GM21723 (cell line): ENCODE results near the gene DRC1.
A peak's percentile ranks its signal among the peaks of the same experiment; 100 is the strongest.

Experiments
- ATAC-seq: cut with Tn5 transposase; IDR thresholded peaks from one replicate; pipeline ENCODE4 v1.9.1; 2021; ENCODE audit warnings: mild to moderate bottlenecking, moderate library complexity; ENCODE audit not compliant: unreplicated experiment

DRC1 gene

GRCh38 chr2:26396734-26397298 lies 4.9 kb upstream of the DRC1 start:
- no peak for ATAC-seq

GRCh38 chr2:26399771-26400376 lies 1.8 kb upstream of the DRC1 start:
- no peak for ATAC-seq

GRCh38 chr2:26400723-26401122 lies 997 bp upstream of the DRC1 start:
- ATAC-seq, result no peak

DNA sequence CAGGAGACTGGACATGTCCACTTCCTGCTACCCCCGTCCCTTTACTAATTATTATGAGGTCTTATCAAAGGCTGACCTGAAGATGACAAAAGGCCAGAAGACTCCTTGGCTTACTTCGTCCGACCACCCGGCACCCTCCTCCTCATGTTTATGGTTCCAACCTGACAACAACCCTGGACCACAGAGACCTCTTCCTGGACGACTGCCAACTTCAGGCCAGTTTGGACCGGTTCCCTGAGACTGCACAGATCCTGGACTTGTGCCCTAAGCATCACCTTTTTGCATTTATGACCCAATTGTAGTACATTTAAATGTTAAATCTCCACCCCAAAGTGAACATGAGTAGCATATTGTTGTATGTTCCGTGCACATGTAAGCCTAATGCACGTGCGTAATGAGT lies 5.8 kb downstream of the DRC1 start:
- ATAC-seq, result no peak

DNA sequence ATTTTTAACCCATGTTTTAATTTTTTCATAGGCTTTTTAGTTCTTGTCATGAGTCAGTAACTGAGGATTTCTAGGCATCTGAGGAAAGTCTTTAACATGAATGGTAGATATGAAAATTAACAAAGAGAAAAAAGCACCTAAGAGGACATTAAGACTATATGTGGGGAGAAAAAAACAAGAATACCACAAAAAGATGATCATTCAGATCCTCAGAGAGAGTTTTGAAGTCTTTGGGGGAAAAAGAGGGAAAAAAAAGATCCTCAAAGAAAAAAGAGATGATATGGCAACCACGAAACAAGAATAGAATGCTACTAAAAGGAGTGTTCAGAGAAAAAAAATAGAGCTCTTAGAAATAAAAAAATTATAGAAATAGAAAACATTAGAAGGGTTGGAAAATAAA lies 8.1 kb downstream of the DRC1 start:
- ATAC-seq, result no peak

DNA sequence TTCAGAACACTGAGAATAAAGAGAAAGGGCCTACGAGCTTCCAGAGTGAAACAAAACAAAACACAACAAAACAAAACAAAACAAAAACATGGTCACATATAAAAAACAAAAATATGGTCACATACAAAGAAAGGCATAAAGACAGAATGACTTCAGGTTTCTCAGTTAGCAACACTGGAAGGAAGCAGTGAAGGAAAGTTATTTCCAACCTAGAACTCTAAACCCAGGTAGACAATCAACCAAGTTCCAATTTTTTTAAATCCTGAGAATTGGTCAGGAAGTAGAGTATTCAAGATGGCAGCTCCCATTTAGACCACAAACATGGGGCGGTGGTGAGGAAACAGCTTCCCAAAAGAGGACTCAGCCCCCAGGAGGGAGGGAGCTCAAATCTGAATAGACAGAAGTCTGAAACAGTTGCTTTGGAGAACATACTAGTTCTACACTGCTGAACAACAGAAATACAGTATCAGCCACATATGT lies 9.1 kb downstream of the DRC1 start:
- no peak for ATAC-seq

GRCh38 chr2:26411419-26411818 lies 9.7 kb downstream of the DRC1 start:
- ATAC-seq, result no peak

DNA sequence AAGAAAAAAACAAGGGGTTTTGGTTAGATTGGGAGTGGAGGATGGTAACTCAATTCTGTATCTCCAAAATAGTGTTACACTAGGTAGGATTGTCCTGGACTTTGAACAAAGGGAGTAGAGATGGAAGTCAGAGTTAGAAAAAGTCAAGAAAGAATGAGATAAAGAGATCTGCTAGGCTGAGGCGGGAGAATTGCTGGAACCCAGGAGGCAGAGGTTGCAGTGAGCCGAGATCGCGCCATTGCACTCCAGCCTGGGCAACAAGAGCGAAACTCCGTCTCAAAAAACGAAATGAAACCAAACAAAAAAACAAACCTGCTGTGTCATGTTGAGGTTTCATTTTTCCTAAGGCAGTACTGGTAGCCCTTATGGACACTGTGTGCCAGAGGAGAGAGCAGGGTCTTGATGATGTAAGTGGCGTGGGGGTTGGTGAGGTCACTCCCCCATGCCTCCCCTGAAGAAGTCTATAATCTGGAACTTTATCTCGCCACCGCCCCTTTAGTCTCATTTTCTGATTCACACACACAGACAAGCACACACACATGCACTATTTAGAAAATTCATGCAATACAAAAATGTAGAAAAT lies 10.5 kb downstream of the DRC1 start:
- peak; percentile 66 for ATAC-seq

DNA sequence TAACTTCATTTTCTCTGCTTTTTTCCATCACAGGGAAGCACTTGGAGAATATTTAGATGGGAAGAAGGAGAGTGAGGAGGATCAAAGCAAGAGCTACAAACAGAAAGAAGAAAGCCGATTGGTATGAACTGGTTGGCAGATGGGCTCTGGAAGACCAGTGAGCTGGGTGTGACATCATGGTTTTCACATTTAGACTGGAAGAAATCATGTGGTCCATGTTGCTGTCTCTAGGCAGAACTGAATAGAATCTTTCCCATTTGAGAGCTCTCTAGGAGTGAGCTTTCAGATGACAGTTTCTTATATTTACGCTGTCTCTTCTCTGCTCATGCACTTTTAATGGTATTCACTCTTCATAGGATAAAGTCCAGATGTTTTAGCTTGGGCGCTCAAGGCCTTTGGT lies 12.6 kb downstream of the DRC1 start:
- no peak for ATAC-seq

- ATAC-seq, result no peak
Measured at GRCh38 chr2:26421961-26422360, 20.2 kb downstream of the DRC1 start.

- ATAC-seq, result no peak
Measured at GRCh38 chr2:26422947-26423629, 21.4 kb downstream of the DRC1 start.

DNA sequence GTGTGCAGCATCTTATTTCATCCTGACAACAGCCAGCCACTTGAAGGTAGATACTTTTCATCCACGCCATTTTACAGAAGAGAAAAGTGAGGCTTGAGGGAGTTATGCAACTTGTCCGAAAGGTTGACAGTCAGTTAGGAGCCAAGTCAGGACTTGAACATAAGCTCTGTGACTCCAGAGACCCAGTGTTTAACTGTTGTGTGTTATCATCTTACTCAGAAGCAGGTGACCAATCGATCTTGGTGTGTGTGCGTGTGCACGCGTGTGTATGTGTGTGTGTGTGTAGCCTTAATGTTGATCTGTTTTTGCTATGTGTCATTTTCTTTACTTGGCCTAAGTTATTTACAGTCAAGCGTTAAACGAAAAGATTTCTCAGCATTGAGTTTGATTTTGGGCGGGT lies 22.0 kb downstream of the DRC1 start:
- no peak for ATAC-seq

DNA sequence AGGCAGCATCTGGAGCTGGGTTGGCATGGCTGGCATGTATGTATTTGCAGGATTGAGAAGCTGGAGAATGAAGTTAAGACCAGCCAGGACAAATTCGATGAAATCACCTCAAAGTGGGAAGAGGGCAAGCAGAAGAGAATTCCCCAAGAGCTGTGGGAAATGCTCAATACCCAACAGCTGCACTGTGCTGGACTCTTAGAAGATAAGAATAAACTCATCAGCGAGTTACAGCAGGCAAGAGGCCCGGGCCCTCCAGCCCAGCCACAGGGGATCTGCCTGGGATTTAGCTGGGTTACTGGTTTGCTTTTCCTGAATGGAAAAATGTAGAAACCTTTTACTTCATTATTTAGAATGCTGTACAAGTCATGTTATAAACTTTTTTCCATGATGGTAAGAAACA lies 22.5 kb downstream of the DRC1 start:
- no peak for ATAC-seq

DNA sequence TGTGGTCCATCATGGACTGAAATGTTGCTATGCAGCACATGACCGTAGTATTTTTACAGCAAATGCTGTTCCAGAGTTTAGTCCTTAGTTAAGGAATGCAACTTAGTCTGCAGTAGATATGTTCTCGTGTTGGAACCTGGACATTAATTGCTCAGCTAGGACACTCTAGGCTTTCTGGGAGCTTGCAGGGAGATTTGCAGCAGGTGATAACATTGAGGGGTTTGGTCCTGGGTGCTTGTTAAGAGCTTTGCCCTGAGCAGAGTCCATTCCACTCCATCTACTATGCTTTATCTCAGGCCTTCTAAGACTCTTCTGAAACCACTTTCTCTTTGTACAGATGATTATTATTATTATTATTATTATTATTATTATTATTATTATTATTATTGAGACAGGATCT lies 27.1 kb downstream of the DRC1 start:
- no peak for ATAC-seq

DNA sequence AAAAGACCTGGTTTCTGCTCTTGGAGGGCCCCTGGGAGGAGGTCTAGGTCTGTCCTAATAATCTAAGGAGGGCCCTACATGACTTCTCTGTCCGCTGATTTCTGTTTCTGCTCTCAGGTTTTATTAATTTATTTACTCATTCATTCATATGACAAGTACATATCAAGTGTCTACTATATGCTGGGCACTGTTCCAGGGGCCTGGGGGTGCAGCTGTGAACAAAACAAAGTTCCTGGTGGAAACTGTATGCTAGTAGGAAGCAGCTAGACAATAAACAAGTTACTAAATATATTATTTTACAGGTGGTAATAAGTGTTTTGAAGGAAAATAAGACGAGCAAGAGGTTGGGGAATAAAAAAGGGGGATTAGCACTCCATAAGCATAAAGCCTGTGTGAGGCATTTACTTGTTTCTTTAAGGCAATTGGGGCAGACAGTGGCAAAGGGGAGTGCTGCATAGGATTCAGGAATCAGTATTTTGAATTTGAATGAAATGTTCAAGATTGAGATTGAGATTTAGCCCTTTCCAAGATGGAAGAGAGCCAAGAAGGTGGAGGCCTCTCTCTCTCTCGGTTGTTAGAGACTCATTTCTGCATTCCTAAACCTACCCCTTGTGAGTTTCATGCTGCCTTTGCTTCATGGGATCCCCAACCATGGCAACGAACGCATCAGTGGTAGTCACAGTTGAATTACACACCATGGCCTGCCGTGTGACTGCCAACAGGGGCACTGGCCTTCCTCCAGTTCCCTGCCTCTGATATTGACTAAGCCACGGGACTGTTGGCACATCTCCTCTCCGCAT lies 28.3 kb downstream of the DRC1 start:
- ATAC-seq, result no peak

- ATAC-seq, result no peak
Measured at GRCh38 chr2:26430826-26431225, 29.1 kb downstream of the DRC1 start.

DNA sequence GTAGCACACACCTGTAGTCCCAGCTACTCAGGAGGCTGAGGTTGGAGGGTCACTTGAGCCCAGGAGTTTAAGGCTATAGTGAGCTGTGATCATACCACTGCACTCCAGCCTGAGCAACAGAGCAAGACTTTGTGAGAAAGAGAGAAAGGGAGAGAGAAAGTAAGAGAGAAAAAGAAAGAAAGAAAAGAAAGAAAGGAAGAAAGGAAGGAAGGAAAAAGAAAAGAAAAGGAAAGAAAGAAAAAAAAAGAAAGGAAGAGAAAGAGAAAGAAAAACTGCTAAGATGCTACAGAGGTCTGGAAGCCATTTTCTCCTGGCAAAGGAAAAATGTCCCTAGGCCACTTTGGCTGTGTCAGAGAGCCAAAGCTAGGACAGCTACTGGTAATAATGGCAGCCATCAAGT lies 30.6 kb downstream of the DRC1 start:
- ATAC-seq, result no peak

DNA sequence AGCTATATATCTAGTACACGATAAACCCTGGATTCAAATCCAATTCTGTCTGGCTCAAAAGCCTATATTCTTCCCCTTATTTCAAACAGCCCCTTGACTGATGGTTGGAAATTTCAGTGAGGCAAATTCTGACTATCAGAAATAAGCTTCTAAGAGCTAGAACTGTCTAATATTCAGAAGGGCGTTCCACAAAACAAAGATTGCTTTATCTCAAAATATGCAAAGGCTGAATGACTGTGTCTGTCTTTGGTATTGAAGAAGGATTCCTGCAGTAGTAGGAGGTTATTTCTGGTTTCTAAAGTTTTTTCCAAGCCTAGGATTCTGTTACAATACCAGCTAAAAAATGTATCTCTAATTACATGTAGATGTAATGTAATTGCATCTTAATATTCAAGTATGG lies 31.1 kb downstream of the DRC1 start:
- ATAC-seq, result no peak

GRCh38 chr2:26435106-26435505 lies 33.4 kb downstream of the DRC1 start:
- ATAC-seq, result no peak

DNA sequence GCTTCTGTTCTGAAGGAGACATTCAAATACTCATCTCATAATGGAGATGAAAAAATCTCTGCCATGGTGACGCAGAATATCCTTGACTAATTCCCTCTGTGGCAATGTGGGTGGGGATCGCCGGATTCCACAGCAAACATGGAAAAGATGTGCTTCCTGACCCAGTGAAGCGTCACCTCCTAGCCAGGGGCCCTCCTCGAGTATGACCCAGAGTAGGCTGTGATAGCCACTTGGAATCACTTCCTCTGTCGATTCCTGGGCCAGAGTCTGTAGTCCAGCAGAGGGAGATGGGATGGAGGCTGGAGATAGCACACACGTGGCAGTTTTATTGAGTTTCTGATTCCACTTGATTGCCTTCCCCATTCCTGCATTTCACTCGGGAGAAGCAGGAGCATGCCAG lies 36.8 kb downstream of the DRC1 start:
- ATAC-seq, result no peak

DNA sequence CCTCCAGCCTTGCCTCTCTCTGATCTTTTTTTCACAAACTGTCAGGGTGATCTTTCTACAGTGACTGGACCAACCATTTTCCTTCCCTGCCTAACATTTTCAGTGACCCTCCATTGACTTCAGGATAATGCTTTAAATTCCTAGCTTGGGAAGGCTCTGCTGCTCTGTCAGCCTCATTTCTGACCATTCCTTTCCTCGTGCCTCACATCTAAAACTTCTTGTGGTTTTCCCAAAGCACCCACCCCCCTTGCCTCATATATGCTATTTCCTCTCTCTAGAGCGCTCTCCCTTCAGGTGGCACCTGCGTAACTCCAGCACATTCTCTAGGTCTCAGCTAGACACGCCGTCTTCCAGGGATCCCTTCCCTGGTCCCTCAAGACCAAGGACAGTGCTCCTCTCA lies 37.2 kb downstream of the DRC1 start:
- no peak for ATAC-seq
